Measurements from ENCODE around the gene OR9K2.
"Not testable (repeated sequence)": the region's sequence is repeated elsewhere in the genome, so short reads cannot be mapped to it uniquely, and the experiment has no call there.

Gene OR9K2

DNA sequence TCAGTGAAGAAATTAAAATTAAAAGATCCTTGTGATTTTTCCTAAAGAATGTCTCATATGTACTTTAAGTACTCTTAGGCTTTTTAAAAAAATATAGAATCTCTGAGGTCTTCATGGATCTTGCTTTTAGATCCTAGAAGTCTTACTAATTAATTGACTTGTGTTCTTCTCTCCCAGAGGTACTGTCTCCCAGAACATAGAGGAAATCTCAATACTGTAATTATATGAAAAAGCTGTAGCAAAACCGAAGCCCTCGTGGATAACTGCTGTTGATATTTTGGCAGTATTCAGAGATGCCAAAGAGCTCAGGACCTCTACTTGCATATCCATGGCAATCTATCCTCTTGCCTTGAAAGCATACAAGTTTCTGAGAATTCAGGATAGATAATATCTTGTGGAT lies at the start of gene OR9K2:
Gene OR9K2 (plus strand): TSS at position 301 of the 400 bp plus-strand sequence. CDS start 3,429 bp downstream, outside the sequence.
- DNase-seq = no peak

DNA sequence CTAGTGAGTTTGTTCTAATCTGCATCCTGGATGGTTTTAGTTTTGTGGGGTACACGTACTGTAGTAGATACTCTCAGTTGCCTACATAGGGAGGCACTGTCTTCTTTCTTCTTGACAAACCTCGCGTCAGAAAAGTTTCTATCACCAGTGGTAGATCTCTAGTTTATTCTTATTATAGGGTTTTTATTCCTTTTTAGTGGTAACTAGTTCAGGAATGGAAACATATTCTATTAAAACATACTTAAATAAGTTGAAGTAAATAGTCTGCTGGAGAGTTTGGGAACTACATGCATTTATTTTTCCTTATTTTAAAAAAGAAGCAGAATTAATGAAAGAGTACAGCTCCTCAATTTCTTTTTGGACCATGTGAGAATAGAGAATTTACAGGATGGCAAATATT lies 33.6 kb upstream of the OR9K2 start:
- no peak for DNase-seq

GRCh38 chr12:55112378-55112875 lies 13.8 kb upstream of the OR9K2 start:
- DNase-seq = no peak

GRCh38 chr12:55116152-55116551 lies 10.1 kb upstream of the OR9K2 start:
- DNase-seq = no peak

GRCh38 chr12:55132816-55133215 lies 6.6 kb downstream of the OR9K2 start:
- DNase-seq = no peak

- DNase-seq = peak; percentile 33
Measured at GRCh38 chr12:55142669-55143565, 16.7 kb downstream of the OR9K2 start.

- no peak for DNase-seq
Measured at GRCh38 chr12:55143566-55143870, 17.3 kb downstream of the OR9K2 start.

DNA sequence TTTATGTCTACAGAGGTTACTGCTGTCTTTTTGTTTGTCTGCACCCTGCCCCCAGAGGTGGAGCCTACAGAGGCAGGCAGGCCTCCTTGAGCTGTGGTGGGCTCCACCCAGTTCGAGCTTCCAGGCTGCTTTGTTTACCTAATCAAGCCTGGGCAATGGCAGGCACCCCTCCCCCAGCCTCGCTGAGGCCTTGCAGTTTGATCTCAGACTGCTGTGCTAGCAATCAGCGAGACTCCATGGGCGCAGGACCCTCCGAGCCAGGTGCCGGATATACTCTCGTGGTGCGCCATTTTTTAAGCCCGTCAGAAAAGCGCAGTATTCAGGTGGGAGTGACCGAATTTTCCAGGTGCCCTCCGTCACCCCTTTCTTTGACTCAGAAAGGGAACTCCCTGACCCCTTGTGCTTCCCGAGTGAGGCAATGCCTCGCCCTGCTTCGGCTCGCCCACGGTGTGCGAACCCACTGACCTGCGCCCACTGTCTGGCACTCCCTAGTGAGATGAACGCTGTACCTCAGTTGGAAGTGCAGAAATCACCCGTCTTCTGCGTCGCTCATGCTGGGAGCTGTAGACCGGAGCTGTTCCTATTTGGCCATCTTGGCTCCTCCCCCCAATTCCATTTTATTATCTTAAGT lies 40.9 kb downstream of the OR9K2 start:
- not testable (repeated sequence) for DNase-seq

DNA sequence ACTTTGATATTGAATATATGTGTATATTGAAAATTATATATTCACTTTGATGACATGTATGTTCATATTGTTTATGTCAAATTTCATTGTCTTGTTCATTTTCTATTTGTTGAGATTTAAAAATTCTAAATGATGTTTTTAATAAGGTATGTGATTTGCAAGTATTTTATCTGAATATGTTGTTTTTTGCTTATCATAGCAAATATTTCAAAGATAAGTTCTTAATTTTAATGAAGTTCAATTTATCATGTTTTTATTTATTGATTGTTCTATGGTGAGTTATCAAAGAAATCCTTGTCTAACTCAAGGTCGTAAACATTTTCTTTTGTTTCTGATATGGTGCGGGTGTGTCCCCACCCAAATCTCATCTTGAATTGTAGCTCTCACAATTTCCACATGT lies 45.2 kb downstream of the OR9K2 start:
- no peak for DNase-seq

DNA sequence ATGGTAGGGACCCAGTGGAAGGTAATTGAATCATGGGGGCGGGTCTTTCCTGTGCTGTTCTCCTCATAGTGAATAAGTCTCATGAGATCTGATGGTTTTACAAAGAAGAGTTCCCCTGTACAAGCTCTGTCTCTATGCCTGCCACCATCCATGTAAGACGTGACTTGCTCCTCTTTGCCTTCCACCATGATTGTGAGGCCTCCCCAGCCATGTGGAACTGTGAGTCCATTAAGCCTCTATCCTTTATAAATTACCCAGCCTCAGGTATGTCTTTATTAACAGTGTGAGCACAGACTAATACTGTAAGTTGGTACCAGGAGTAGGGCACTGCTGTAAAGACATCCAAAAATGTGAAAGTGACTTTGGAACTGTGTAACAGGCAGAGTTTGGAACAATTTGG lies 45.6 kb downstream of the OR9K2 start:
- DNase-seq = not testable (repeated sequence)

DNA sequence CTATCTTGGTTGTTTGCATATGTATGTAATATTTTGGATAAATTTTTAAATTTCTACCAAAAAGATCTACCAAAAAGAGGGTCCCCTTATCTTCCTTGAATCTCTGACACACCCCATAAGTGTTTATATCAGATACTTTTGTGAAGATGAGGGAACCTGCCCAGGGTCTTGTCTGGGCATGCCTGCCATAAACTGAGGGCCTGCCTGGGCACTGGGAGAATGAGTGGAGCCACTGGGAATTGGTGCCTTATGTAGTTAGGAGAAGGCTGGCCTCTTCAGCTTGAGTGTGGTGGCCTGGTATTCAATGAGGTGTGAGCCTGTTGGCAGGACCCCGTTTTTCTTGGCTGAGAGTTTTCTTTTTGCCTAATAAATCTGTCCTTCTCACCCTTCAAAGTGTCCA lies 46.5 kb downstream of the OR9K2 start:
- DNase-seq = no peak

DNA sequence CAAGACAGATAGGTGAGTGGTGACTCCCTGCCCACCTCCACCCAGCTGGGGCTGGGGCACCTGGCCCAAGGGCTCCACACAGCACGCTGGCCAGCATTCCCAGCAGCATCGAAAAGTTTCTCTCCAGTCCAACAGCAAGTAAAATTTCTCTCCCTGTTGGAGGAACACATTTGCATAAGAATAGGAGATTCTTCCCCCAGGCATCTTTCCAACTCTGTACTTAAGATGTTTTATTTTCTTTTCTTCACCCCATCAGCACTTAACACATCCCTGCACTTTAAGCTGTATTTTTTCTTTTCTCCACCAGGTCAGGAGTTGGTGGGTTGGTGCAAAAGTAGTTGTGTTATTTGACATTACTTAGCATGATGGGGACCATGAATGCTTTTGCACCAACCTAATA lies 47.2 kb downstream of the OR9K2 start:
- DNase-seq = no peak

Measured in activated gamma-delta T cell treated with Interleukin-2 at 50 U/mL for 16 hours (primary cell).